ENCODE measurements around the gene SLC27A1.

The SLC27A1 gene

DNA sequence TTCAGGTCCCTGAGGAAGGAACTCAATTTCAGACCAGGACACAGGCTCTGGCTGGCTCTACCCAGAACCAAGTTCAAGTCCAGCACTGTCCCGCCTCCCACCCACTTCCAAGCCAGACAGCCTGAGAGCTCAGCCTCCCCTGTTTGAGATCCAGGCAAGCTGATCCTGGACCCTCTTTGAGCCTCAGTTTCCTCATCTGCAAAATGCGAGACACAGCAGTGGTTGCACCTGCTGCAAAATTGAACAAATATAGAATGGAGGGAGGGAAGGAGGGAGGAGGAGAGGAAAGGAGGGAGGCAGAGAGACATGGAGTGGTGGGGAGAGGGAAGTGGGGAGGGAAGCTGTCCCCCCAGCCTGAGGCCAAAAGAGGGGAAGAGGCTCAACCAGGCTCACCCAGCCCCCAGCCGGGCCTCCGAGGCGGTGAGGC, 22.6 kb upstream of the SLC27A1 start:
- no peak overlapping the region for H3K4me3 ChIP-seq (ENCODE audit: low read length)
- no peak overlapping the region for H3K9ac ChIP-seq (ENCODE audit: low read length)
- H3K9me3 ChIP-seq (ENCODE audit: control insufficient read depth, low read length): no peaks in the 10 kb centered on the region
- H3K27me3 ChIP-seq (ENCODE audit: control insufficient read depth, insufficient read depth, low read length): peaks cover 12% of the 10 kb centered on the region
- no peaks in the 10 kb centered on the region for H3K36me3 ChIP-seq (ENCODE audit: control insufficient read depth, insufficient read depth, low read length)
- H3K4me1 ChIP-seq (ENCODE audit: control insufficient read depth, insufficient read depth, low read length): peaks cover 5% of the 10 kb centered on the region

DNA sequence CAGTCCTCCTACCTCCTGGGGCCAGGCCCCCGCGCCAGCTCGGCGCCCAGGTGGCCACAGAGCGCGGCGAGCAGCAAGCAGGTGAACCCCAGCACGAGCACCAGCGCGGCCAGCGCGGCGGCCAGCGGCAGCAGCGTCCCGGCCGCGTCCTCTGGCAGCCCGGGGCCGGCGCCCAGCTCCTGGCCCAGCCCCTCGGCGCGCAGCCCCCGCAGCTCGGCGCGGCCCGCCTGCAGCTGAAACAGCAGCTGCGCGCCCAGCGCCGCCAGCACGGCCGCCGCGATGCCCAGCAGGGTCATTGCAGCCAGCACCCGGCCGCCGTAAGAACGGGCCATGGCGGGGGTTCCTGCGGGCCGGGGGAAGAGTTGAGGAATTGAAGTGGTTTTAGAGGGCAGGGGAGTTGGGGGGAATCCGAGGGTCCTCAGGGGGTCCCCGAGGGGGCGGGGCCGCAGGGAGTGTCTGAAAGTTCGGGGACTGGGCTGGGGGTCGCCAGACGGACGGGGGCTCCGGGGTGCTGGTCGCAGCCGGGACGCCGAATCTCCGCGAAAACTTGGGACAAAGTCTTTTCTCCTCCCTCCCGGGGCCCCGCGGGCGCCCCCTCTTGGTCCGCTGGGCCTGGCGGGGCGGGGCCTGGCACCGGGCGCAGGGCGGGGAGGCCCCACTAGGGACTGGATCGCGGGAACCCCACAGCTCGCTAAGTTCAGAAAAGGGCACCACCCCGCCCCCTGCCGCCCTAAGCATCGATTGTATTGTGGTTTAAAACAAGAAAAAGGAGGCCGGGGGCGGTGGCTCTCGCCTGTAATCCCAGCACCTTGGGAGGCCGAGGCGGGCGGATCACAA, 22.0 kb upstream of the SLC27A1 start, which contains the start of gene TMEM221:
TMEM221 (minus strand) TSS at position 538 of the 837 bp plus-strand sequence; CDS start at position 332, 206 bp downstream.
- no peaks in the 10 kb centered on the region for H3K9me3 ChIP-seq (ENCODE audit: control insufficient read depth, low read length)
- H3K4me1 ChIP-seq (ENCODE audit: control insufficient read depth, insufficient read depth, low read length): peaks cover 5% of the 10 kb centered on the region
- peaks cover 14% of the 10 kb centered on the region for H3K27me3 ChIP-seq (ENCODE audit: control insufficient read depth, insufficient read depth, low read length)
- H3K9ac ChIP-seq (ENCODE audit: low read length): no peak within 1 kb of the TSS
- H3K36me3 ChIP-seq (ENCODE audit: control insufficient read depth, insufficient read depth, low read length): no peaks in the 10 kb centered on the region
- no peak within 1 kb of the TSS for H3K4me3 ChIP-seq (ENCODE audit: low read length)

DNA sequence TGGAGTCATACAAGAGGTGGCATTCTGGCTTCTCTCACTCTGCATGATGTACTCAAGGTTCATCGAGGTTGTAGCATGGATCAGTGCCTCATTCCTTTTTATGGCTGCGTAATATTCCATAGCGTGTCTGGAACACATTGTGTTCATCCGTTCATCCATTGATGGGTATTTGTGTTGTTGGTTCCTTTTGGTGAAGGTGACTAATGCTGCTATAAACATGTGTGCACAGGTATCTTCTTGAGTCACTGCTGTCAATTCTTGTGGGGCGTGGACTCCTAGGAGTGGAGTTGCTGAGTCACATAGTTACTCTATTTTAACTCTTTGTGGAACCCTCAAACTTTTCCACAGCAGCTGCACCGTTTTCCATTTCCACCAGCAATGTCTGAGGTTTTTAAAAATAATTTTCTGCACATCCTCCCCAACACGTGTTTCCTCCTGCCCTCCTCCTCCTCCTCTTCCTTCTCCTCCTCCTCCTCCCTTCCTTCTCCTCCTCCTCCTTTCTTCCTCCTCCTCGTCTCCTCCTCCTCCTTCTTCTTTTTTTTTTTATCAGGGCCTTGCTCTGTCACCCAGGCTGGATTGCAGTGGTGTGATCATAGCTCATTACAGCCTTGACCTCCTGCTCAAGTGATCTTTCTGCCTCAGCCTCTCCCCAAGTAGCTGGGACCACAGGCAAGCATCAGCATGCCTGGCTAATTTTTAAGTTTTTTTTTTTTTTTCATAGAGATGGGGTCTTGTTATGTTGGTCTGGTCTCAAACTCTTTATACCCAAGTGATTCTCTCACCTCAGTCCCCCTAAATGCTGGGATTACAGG, 19.9 kb upstream of the SLC27A1 start:
- Histone ChIP-seq H3K9me3 (ENCODE audit: control insufficient read depth, low read length) (no peaks in the 10 kb centered on the region), H3K4me3 (ENCODE audit: low read length) (no peak overlapping the region), H3K36me3 (ENCODE audit: control insufficient read depth, insufficient read depth, low read length) (no peaks in the 10 kb centered on the region), H3K9ac (ENCODE audit: low read length) (no peak overlapping the region), H3K4me1 (ENCODE audit: control insufficient read depth, insufficient read depth, low read length) (peaks cover 5% of the 10 kb centered on the region), H3K27me3 (ENCODE audit: control insufficient read depth, insufficient read depth, low read length) (peaks cover 26% of the 10 kb centered on the region)

DNA sequence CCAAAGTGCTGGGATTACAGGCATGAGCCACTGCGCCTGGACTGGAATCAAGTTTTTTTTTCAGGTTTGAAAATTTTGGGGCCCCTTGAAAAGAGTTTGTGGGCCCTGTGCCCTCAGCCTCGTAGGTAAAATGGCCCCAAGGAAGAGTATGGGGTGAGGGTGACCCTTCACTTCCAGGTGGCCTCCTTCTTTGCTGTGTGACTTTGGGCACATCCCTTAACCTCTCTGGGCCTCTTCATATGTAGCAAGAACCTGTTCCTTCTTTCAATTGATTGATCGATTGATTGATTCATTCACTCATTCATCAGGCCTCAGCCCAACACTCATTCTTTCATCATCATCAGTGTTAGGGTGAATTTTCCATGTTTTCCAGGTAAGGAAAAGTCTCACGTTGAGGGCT, 18.5 kb upstream of the SLC27A1 start:
- H3K4me3 ChIP-seq (ENCODE audit: low read length): no peak overlapping the region
- H3K9me3 ChIP-seq (ENCODE audit: control insufficient read depth, low read length): no peaks in the 10 kb centered on the region
- H3K4me1 ChIP-seq (ENCODE audit: control insufficient read depth, insufficient read depth, low read length): peaks cover 5% of the 10 kb centered on the region
- peaks cover 33% of the 10 kb centered on the region for H3K27me3 ChIP-seq (ENCODE audit: control insufficient read depth, insufficient read depth, low read length)
- H3K9ac ChIP-seq (ENCODE audit: low read length): no peak overlapping the region
- no peaks in the 10 kb centered on the region for H3K36me3 ChIP-seq (ENCODE audit: control insufficient read depth, insufficient read depth, low read length)

- Histone ChIP-seq H3K9ac (ENCODE audit: low read length) (no peak overlapping the region), H3K36me3 (ENCODE audit: control insufficient read depth, insufficient read depth, low read length) (no peaks in the 10 kb centered on the region), H3K4me3 (ENCODE audit: low read length) (no peak overlapping the region), H3K4me1 (ENCODE audit: control insufficient read depth, insufficient read depth, low read length) (no peaks in the 10 kb centered on the region), H3K27me3 (ENCODE audit: control insufficient read depth, insufficient read depth, low read length) (peaks cover 23% of the 10 kb centered on the region), H3K9me3 (ENCODE audit: control insufficient read depth, low read length) (no peaks in the 10 kb centered on the region)
These were observed 15.7 kb upstream of the SLC27A1 start for GRCh38 chr19:17454576-17455071.

- Histone ChIP-seq H3K9me3 (ENCODE audit: control insufficient read depth, low read length) (no peaks in the 10 kb centered on the region), H3K4me1 (ENCODE audit: control insufficient read depth, insufficient read depth, low read length) (no peaks in the 10 kb centered on the region), H3K4me3 (ENCODE audit: low read length) (no peak overlapping the region), H3K36me3 (ENCODE audit: control insufficient read depth, insufficient read depth, low read length) (no peaks in the 10 kb centered on the region), H3K9ac (ENCODE audit: low read length) (no peak overlapping the region), H3K27me3 (ENCODE audit: control insufficient read depth, insufficient read depth, low read length) (peaks cover 23% of the 10 kb centered on the region)
These were observed 14.8 kb upstream of the SLC27A1 start for GRCh38 chr19:17455308-17456123.

GRCh38 chr19:17456127-17456526, 14.2 kb upstream of the SLC27A1 start:
- H3K9me3 ChIP-seq (ENCODE audit: control insufficient read depth, low read length): no peaks in the 10 kb centered on the region
- H3K9ac ChIP-seq (ENCODE audit: low read length): no peak overlapping the region
- H3K4me1 ChIP-seq (ENCODE audit: control insufficient read depth, insufficient read depth, low read length): no peaks in the 10 kb centered on the region
- H3K27me3 ChIP-seq (ENCODE audit: control insufficient read depth, insufficient read depth, low read length): peaks cover 23% of the 10 kb centered on the region
- no peak overlapping the region for H3K4me3 ChIP-seq (ENCODE audit: low read length)
- H3K36me3 ChIP-seq (ENCODE audit: control insufficient read depth, insufficient read depth, low read length): no peaks in the 10 kb centered on the region

GRCh38 chr19:17457616-17458015, 12.7 kb upstream of the SLC27A1 start:
- Histone ChIP-seq H3K4me3 (ENCODE audit: low read length) (no peak overlapping the region), H3K36me3 (ENCODE audit: control insufficient read depth, insufficient read depth, low read length) (no peaks in the 10 kb centered on the region), H3K27me3 (ENCODE audit: control insufficient read depth, insufficient read depth, low read length) (peaks cover 23% of the 10 kb centered on the region)

DNA sequence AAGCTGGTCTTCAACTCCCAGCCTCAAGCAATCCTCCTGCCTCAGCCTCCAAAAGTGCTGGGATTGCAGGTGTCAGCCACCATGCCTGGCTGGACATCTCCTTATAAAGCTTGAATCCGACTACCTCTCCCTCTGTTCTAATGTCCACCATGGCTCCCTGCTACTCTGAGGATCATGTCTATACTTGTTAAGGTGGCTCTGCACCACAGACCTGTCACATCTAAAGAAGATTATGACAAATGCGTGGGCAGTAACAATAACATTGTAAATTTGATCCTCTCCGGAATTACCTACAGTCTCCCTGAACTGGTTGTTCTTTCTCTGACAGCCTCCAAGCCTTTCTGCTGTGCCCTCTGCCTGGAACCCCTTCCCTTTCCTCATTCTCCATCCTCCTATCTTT, 11.4 kb upstream of the SLC27A1 start:
- H3K36me3 ChIP-seq (ENCODE audit: control insufficient read depth, insufficient read depth, low read length): no peaks in the 10 kb centered on the region
- H3K9me3 ChIP-seq (ENCODE audit: control insufficient read depth, low read length): no peaks in the 10 kb centered on the region
- H3K4me1 ChIP-seq (ENCODE audit: control insufficient read depth, insufficient read depth, low read length): no peaks in the 10 kb centered on the region
- peaks cover 17% of the 10 kb centered on the region for H3K27me3 ChIP-seq (ENCODE audit: control insufficient read depth, insufficient read depth, low read length)
- H3K4me3 ChIP-seq (ENCODE audit: low read length): no peak overlapping the region
- no peak overlapping the region for H3K9ac ChIP-seq (ENCODE audit: low read length)

More at GRCh38 chr19:17457616-17458015, 12.7 kb upstream of the SLC27A1 start:
- H3K9me3 ChIP-seq (ENCODE audit: control insufficient read depth, low read length): no peaks in the 10 kb centered on the region
- H3K9ac ChIP-seq (ENCODE audit: low read length): no peak overlapping the region
- no peaks in the 10 kb centered on the region for H3K4me1 ChIP-seq (ENCODE audit: control insufficient read depth, insufficient read depth, low read length)

- no peaks in the 10 kb centered on the region for H3K4me1 ChIP-seq (ENCODE audit: control insufficient read depth, insufficient read depth, low read length)
- peaks cover 9% of the 10 kb centered on the region for H3K27me3 ChIP-seq (ENCODE audit: control insufficient read depth, insufficient read depth, low read length)
- H3K9ac ChIP-seq (ENCODE audit: low read length): no peak within 1 kb of the TSS
- H3K4me3 ChIP-seq (ENCODE audit: low read length): no peak within 1 kb of the TSS
- no peaks in the 10 kb centered on the region for H3K36me3 ChIP-seq (ENCODE audit: control insufficient read depth, insufficient read depth, low read length)
- H3K9me3 ChIP-seq (ENCODE audit: control insufficient read depth, low read length): no peaks in the 10 kb centered on the region
These were observed 9.7 kb upstream of the SLC27A1 start, which contains the start of gene NXNL1 for GRCh38 chr19:17460372-17461230. TSS of gene NXNL1 (minus strand) at chr19:17460926. CDS start at chr19:17460869, 57 bp downstream.

DNA sequence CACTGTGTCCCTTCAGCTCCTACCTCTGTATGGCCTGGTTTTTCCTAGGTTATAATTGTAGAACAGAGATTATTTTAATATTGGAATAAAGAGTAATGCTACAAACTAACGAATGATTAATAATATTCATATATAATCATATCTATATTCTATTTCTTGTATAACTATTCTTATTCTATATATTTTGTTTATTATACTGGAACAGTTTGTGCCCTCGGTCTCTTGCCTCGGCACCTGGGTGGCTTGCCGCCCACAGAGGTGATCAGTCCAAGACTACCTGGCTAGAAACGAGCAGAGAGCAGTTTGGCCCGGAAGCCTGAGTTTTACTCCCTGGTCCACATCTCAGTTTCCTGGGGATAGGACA, 3.9 kb upstream of the SLC27A1 start:
- Histone ChIP-seq H3K27me3 (ENCODE audit: control insufficient read depth, insufficient read depth, low read length) (no peaks in the 10 kb centered on the region), H3K9ac (ENCODE audit: low read length) (no peak overlapping the region), H3K4me3 (ENCODE audit: low read length) (no peak overlapping the region), H3K36me3 (ENCODE audit: control insufficient read depth, insufficient read depth, low read length) (no peaks in the 10 kb centered on the region), H3K4me1 (ENCODE audit: control insufficient read depth, insufficient read depth, low read length) (peaks cover 21% of the 10 kb centered on the region), H3K9me3 (ENCODE audit: control insufficient read depth, low read length) (no peaks in the 10 kb centered on the region)
